AG08396 (cell line): ENCODE results near the gene PGA4.

Experiments used
- DNase-seq: peaks from one replicate; pipeline ENCODE4 v3.0.0; 2012; ENCODE audit warnings: low spot score, mixed read lengths

PGA4 gene

GRCh38 chr11:61279934-61280659, 58.0 kb downstream of the PGA4 start:
- DNase-seq, result no peak

GRCh38 chr11:61280883-61281580, 58.9 kb downstream of the PGA4 start:
- no peak for DNase-seq
